GM21825 (cell line): ENCODE results near the gene ARID3C.

Experiments
- ATAC-seq: cut with Tn5 transposase; IDR thresholded peaks from one replicate; pipeline ENCODE4 v1.9.1; 2021; ENCODE audit warnings: mild to moderate bottlenecking, moderate library complexity; ENCODE audit not compliant: unreplicated experiment

Gene ARID3C

DNA sequence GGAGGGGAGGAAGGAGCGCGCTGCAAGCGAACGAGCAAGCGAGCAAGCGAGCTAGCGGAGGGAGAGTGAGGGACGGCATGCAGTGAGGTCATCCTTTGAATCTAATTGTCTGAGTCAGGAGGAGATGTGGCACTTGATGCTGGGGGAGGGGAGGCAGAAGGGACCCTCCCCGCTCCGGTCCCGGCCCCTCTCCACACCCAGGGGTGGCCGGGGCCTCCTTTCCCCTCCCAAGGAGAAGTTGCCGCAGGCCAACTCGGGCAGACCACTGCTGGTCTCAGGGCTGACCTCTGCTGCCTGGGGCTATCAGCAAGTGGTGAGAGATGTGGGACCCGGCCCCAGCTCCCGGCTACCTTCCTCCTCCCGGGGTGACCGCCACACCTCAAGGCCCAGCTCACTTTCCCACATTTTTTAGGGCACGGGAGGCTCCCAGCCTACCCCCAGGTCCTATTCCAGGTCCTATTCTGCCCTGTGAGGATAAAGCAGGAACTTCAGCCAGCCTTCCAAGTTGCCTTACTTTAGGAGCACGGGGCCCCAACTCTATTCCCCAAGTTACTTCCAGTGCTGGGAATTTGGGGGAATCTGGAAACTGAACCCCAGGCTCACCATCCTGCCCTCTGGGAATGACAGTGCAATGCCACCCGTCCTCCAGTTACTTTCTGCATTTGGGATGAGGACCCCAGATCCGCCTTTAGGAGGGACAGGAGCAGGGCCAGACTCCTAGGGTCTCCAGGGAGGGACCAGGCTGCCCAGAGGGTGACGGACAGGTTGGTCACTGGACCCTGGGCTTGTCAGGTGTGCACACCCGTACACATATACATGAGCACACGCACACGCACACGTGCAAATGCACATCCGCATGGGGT is 50.4 kb downstream of the ARID3C start:
- ATAC-seq = no peak

GRCh38 chr9:34577400-34578240 is 51.2 kb downstream of the ARID3C start:
- no peak for ATAC-seq

- no peak for ATAC-seq
These were observed 52.1 kb downstream of the ARID3C start for GRCh38 chr9:34576597-34577399.

GRCh38 chr9:34575862-34576596 is 52.8 kb downstream of the ARID3C start:
- no peak for ATAC-seq

DNA sequence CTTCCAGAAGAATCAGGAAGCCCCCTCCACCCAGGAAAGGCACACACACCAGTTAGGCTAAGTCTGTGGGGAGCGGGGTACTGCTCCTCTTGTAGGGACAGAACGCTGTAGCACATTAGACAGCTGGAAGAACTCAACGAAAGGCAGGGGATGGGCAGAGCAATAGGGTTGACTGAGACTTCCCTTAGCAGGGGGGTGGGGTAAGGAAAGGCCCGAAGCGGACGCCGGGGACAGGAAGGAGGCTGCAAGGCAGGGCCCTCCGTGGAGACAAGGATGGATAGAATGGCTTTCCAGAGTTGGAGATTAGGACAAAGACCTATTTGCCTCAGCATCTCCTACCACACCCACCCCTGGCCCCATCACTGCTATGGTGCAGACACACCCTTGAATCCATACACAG is 53.6 kb downstream of the ARID3C start:
- no peak for ATAC-seq

- no peak for ATAC-seq
These were observed 54.3 kb downstream of the ARID3C start for GRCh38 chr9:34574571-34574970.

DNA sequence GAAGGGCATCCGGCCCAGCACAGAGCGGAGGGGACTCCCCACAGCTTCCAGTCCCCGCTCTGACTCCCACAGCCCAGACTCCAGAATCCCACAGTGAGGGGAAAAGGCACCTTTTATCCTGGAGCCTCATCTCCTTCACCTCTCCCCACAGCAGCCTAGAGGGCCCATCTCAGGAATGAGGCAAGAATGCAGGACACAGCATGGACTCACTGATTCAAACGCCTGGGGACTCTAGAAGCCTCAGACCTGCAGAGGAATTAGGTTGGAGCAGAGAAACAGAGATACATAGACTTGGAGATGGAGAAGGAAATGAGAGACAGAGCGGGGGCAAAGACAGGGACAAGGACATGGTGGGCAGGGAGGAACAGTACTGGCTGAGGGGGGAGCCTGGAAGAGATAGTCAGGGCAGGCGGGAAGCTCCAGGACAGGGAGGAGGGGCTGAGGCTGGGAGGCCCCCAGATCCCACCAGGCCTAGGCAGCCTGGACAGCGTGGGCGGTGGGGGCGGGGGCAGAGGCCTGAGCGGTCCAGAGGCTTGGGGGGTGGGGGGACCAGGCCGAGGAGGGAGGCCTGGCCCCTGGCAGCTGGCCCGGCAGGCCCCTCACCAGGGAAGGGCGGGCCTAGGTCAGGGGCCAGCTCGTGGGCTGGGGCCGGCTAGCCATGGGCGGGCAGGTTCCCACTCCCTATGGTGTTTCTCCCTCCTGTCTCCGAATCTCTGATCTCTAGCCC is 55.1 kb downstream of the ARID3C start:
- no peak for ATAC-seq

- no peak for ATAC-seq
These were observed 56.2 kb downstream of the ARID3C start for GRCh38 chr9:34572628-34573027.

DNA sequence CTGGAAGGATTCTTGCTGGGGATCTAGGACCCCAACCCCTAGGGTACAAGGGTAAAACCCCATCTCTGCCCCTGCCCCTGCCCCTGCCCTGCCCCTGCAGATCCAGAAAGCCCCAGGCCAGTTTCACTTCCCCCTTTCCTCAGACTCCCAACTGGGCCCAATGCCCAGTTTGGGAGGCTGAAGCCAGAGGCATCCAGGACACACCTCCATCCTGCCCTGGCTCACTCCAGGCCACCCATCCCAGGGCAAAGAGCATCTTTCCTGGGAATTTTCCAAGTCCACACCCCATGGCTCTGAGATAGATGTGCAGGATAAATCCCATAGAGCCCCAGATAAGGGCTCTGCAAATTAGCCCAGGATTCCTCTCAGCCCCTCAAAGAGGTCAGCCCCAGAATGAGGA is 56.8 kb downstream of the ARID3C start:
- ATAC-seq = no peak

GRCh38 chr9:34571481-34571810 is 57.4 kb downstream of the ARID3C start:
- ATAC-seq = no peak
